BLaER1 treated with 17β-estradiol and CSF1 and Interleukin-3, amounts not matched to agents 10 nM and 100 nM (cell line): ENCODE data around the gene FSTL4.
A peak's percentile ranks its signal among the peaks of the same experiment; 100 is the strongest.

Experiments
- H3K27ac ChIP-seq, 11 experiments: shearing (Covaris generic); formaldehyde crosslinking; 2 replicates each; pipeline ENCODE4 v1.8.1; 2022
- H3K27me3 ChIP-seq, 11 experiments: shearing (Covaris generic); formaldehyde crosslinking; 2 replicates each; pipeline ENCODE4 v1.8.1; 2022
- H3K36me3 ChIP-seq, 11 experiments: shearing (Covaris generic); formaldehyde crosslinking; 2 replicates each; pipeline ENCODE4 v1.8.1; 2022
- H3K4me1 ChIP-seq, 10 experiments: shearing (Covaris generic); formaldehyde crosslinking; 2 replicates each; pipeline ENCODE4 v1.8.1; 2022
- H3K4me2 ChIP-seq, 11 experiments: shearing (Covaris generic); formaldehyde crosslinking; 2 replicates each; pipeline ENCODE4 v1.8.1; 2022
- H3K4me3 ChIP-seq, 10 experiments: shearing (Covaris generic); formaldehyde crosslinking; 2 replicates each; pipeline ENCODE4 v1.8.1; 2022
- H3K9ac ChIP-seq, 11 experiments: shearing (Covaris generic); formaldehyde crosslinking; 2 replicates each; pipeline ENCODE4 v1.8.1; 2022
- H3K9me3 ChIP-seq, 11 experiments: shearing (Covaris generic); formaldehyde crosslinking; replicated peaks in 1 of 11; 2 replicates each; pipeline ENCODE4 v1.8.1; 2022
- H4K20me1 ChIP-seq, 11 experiments: shearing (Covaris generic); formaldehyde crosslinking; 2 replicates each; pipeline ENCODE4 v1.8.1; 2022
- Cebpa-rat ChIP-seq, 11 experiments: shearing (Covaris generic); IDR thresholded peaks; 2 replicates each; pipeline ENCODE4 v1.8.1; 2022

Gene FSTL4

GRCh38 chr5:133234911-133235310 lies 377.4 kb downstream of the FSTL4 start:
- H3K27me3 ChIP-seq, result no peaks in the 10 kb centered on the region
- no peak overlapping the region for H3K27ac ChIP-seq
- H3K4me3 ChIP-seq, result no peak overlapping the region
- peaks cover 26 to 39% (median 32%) of the 10 kb centered on the region in 10 experiments for H3K4me1 ChIP-seq
- H3K4me2 ChIP-seq, result peak overlapping the region in 10 of 11 experiments; percentile 33 to 81 (median 74); a peak in 13 of 22 replicates
- H4K20me1 ChIP-seq, result no peaks in the 10 kb centered on the region; a peak in 1 of 22 replicates
- H3K9me3 ChIP-seq, result peaks cover 0 to 8% (median 4%) of the 10 kb centered on the region in 11 experiments; a peak in 5 of 22 replicates
- H3K36me3 ChIP-seq, result no peaks in the 10 kb centered on the region
- H3K9ac ChIP-seq, result no peak overlapping the region
- no peak for TF ChIP-seq Cebpa-rat (IDR thresholded peaks at IDR 0.05)

GRCh38 chr5:133234273-133234672 lies 378.1 kb downstream of the FSTL4 start:
- Histone ChIP-seq H3K27ac (0 out of 22 replicates have a peak overlapping the region, but pooled peaks of 1 of the 11 experiments have one; percentile 21), H3K9ac (no peak overlapping the region), H4K20me1 (no peaks in the 10 kb centered on the region; a peak in 1 of 22 replicates), H3K27me3 (no peaks in the 10 kb centered on the region), H3K4me3 (no peak overlapping the region), H3K4me1 (peaks cover 24 to 38% (median 32%) of the 10 kb centered on the region in 10 experiments), H3K4me2 (peak overlapping the region; percentile 33 to 81 (median 73)), H3K9me3 (0 out of 22 replicates have a peak, but pooled peaks cover 0 to 1% (median 0%) of the 10 kb centered on the region in 11 experiments), H3K36me3 (no peaks in the 10 kb centered on the region)
- no peak for TF ChIP-seq Cebpa-rat (IDR thresholded peaks at IDR 0.05)

GRCh38 chr5:133233616-133234015 lies 378.7 kb downstream of the FSTL4 start:
- Histone ChIP-seq H3K4me3 (no peak overlapping the region), H3K27me3 (no peaks in the 10 kb centered on the region), H3K36me3 (no peaks in the 10 kb centered on the region), H3K9me3 (no peaks in the 10 kb centered on the region), H3K4me1 (peaks cover 24 to 38% (median 32%) of the 10 kb centered on the region in 10 experiments), H4K20me1 (no peaks in the 10 kb centered on the region; a peak in 1 of 22 replicates), H3K27ac (0 out of 22 replicates have a peak overlapping the region, but pooled peaks of 1 of the 11 experiments have one; percentile 21), H3K4me2 (peak overlapping the region; percentile 33 to 81 (median 73)), H3K9ac (no peak overlapping the region)
- TF ChIP-seq Cebpa-rat (IDR thresholded peaks at IDR 0.05), result no peak

GRCh38 chr5:133232911-133233310 lies 379.4 kb downstream of the FSTL4 start:
- Histone ChIP-seq H3K4me2 (peak overlapping the region in 5 of 11 experiments; percentile 8 to 77 (median 64); a peak in 6 of 22 replicates), H3K9ac (no peak overlapping the region), H3K27ac (no peak overlapping the region), H3K36me3 (no peaks in the 10 kb centered on the region), H3K27me3 (no peaks in the 10 kb centered on the region), H3K4me3 (no peak overlapping the region), H3K4me1 (peaks cover 24 to 38% (median 32%) of the 10 kb centered on the region in 10 experiments), H3K9me3 (no peaks in the 10 kb centered on the region), H4K20me1 (no peaks in the 10 kb centered on the region; a peak in 1 of 22 replicates)
- no peak for TF ChIP-seq Cebpa-rat (IDR thresholded peaks at IDR 0.05)

- H3K4me2 ChIP-seq, result peak overlapping the region in 8 of 11 experiments; percentile 3 to 75 (median 63); a peak in 10 of 22 replicates
- H3K36me3 ChIP-seq, result no peaks in the 10 kb centered on the region
- peaks cover 24 to 38% (median 32%) of the 10 kb centered on the region in 10 experiments for H3K4me1 ChIP-seq
- no peak overlapping the region for H3K9ac ChIP-seq
- TF ChIP-seq Cebpa-rat (IDR thresholded peaks at IDR 0.05), result no peak
- H4K20me1 ChIP-seq, result no peaks in the 10 kb centered on the region; a peak in 1 of 22 replicates
- H3K4me3 ChIP-seq, result no peak overlapping the region
- H3K9me3 ChIP-seq, result no peaks in the 10 kb centered on the region
- H3K27ac ChIP-seq, result no peak overlapping the region
- no peaks in the 10 kb centered on the region for H3K27me3 ChIP-seq
These were observed 379.9 kb downstream of the FSTL4 start for GRCh38 chr5:133232435-133232834.

GRCh38 chr5:133232011-133232410 lies 380.3 kb downstream of the FSTL4 start:
- no peak overlapping the region for H3K27ac ChIP-seq
- H4K20me1 ChIP-seq, result no peaks in the 10 kb centered on the region; a peak in 1 of 22 replicates
- TF ChIP-seq Cebpa-rat (IDR thresholded peaks at IDR 0.05), result no peak
- no peaks in the 10 kb centered on the region for H3K27me3 ChIP-seq
- H3K4me2 ChIP-seq, result peak overlapping the region in 8 of 11 experiments; percentile 3 to 75 (median 63); a peak in 10 of 22 replicates
- no peaks in the 10 kb centered on the region for H3K36me3 ChIP-seq
- no peak overlapping the region for H3K9ac ChIP-seq
- H3K9me3 ChIP-seq, result no peaks in the 10 kb centered on the region
- H3K4me3 ChIP-seq, result no peak overlapping the region
- peaks cover 24 to 38% (median 31%) of the 10 kb centered on the region in 10 experiments for H3K4me1 ChIP-seq

GRCh38 chr5:133230823-133231578 lies 381.3 kb downstream of the FSTL4 start:
- no peak overlapping the region for H3K9ac ChIP-seq
- H3K4me3 ChIP-seq, result no peak overlapping the region
- H3K36me3 ChIP-seq, result no peaks in the 10 kb centered on the region
- H3K27ac ChIP-seq, result no peak overlapping the region
- H4K20me1 ChIP-seq, result no peaks in the 10 kb centered on the region; a peak in 1 of 22 replicates
- no peaks in the 10 kb centered on the region for H3K27me3 ChIP-seq
- H3K9me3 ChIP-seq, result no peaks in the 10 kb centered on the region
- TF ChIP-seq Cebpa-rat (IDR thresholded peaks at IDR 0.05), result no peak
- H3K4me1 ChIP-seq, result peaks cover 17 to 38% (median 28%) of the 10 kb centered on the region in 10 experiments
- 0 out of 22 replicates have a peak overlapping the region, but pooled peaks of 1 of the 11 experiments have one; percentile 66 for H3K4me2 ChIP-seq

GRCh38 chr5:133229931-133230664 lies 382.2 kb downstream of the FSTL4 start:
- Histone ChIP-seq H3K36me3 (no peaks in the 10 kb centered on the region), H3K27me3 (no peaks in the 10 kb centered on the region)
- no peak for TF ChIP-seq Cebpa-rat (IDR thresholded peaks at IDR 0.05)

GRCh38 chr5:133228316-133228715 lies 384.0 kb downstream of the FSTL4 start:
- no peak overlapping the region for H3K27ac ChIP-seq
- no peak for TF ChIP-seq Cebpa-rat (IDR thresholded peaks at IDR 0.05)
- H3K4me1 ChIP-seq, result peaks cover 14 to 30% (median 20%) of the 10 kb centered on the region in 10 experiments

More at GRCh38 chr5:133229931-133230664, 382.2 kb downstream of the FSTL4 start:
- Histone ChIP-seq H3K9me3 (no peaks in the 10 kb centered on the region), H4K20me1 (no peaks in the 10 kb centered on the region; a peak in 1 of 22 replicates), H3K4me1 (peaks cover 17 to 38% (median 28%) of the 10 kb centered on the region in 10 experiments), H3K9ac (no peak overlapping the region), H3K4me3 (no peak overlapping the region), H3K27ac (no peak overlapping the region), H3K4me2 (no peak overlapping the region)

More at GRCh38 chr5:133228316-133228715, 384.0 kb downstream of the FSTL4 start:
- Histone ChIP-seq H4K20me1 (no peaks in the 10 kb centered on the region; a peak in 1 of 22 replicates), H3K36me3 (no peaks in the 10 kb centered on the region), H3K4me3 (no peak overlapping the region), H3K9ac (no peak overlapping the region), H3K4me2 (no peak overlapping the region), H3K27me3 (no peaks in the 10 kb centered on the region), H3K9me3 (no peaks in the 10 kb centered on the region)
